Measurements from ENCODE around the gene THAP11.

THAP11 gene

DNA sequence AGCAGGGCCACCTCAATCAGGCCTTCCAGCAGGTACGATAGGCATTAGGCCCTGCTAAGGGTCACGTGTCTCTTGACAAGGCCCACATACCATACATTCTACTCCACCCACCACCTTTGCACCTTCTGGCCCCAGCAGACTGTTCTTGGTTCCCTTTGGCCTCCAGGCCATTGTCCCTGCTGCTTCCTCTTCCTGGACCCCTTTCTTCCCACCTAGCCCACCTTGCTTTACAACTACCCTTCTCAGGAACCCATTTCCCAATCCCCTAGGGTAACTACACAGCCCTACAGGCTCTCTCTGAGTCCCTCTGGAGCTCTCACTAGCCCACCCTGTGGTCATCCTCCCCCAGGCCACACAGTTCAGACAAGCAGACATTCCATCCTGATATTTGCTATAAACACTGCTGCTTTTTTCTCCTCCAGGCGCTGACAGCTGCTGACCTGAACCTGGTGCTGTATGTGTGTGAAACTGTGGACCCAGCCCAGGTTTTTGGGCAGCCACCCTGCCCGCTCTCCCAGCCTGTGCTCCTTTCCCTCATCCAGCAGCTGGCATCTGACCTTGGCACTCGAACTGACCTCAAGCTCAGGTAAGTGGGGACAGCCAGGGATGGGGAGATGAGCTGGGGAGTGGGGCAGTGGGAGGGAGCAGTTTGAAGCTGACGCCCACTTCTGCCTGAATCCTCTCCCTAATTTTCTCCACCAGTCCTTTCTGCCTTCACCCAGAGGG, 41.2 kb downstream of the THAP11 start:
- peak in 6 of 58 donors; percentile 5 to 28 (median 14) for DNase-seq

DNA sequence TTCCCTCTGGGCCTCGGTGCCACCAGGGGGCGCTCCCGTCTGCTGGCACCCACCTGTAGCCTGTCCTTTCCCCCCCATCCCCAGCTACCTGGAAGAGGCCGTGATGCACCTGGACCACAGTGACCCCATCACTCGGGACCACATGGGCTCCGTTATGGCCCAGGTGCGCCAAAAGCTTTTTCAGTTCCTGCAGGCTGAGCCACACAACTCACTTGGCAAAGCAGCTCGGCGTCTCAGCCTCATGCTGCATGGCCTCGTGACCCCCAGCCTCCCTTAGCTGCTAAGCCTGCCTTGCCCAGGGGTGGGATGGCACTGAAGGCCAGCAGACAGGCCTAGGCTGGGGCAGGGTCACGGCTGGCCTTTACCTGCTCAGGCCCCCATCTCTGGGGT, 41.7 kb downstream of the THAP11 start:
- peak in 32 of 58 donors; percentile 3 to 68 (median 18) for DNase-seq

DNA sequence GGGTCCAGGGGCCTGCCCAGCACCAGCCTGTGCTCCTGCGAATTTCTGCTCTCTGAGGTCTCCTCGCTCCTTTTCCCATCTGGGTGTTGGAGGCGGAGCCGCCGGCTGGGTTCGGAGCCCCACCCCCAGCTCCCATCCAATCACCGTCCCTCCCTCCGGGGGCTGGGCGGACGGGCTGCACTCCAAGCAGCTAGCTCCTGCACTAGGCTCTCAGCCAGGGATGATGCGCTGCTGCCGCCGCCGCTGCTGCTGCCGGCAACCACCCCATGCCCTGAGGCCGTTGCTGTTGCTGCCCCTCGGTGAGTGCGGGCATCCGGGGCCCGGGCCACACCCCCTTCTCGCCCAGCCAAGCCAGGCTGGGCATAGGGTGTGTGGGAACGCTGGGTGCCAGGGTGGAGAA, 42.6 kb downstream of the THAP11 start, which contains the start of gene NRN1L:
TSS of gene NRN1L (plus strand) at position 202 of the 400 bp plus-strand sequence. CDS start at position 221, 19 bp downstream.
- DNase-seq, result peak; percentile 39 to 95 (median 87)

DNA sequence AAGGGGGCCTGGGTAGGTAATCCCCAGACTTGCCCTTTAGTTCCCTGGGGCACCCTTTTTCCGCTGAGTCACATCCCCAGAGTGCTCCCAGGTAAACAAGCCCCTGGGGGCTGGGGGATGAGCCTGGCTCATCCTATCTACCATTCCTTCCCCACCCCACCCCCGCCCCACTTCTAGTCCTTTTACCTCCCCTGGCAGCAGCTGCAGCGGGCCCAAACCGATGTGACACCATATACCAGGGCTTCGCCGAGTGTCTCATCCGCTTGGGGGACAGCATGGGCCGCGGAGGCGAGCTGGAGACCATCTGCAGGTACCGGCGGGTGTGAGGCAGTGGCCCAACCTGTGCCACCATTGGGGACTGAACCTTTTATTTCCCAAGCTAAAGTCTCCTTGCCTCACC, 43.4 kb downstream of the THAP11 start:
- DNase-seq, result no peak

DNA sequence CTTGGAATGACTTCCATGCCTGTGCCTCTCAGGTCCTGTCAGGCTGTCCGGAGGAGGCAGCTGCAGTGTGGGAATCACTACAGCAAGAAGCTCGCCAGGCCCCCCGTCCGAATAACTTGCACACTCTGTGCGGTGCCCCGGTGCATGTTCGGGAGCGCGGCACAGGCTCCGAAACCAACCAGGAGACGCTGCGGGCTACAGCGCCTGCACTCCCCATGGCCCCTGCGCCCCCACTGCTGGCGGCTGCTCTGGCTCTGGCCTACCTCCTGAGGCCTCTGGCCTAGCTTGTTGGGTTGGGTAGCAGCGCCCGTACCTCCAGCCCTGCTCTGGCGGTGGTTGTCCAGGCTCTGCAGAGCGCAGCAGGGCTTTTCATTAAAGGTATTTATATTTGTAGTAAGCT, 43.9 kb downstream of the THAP11 start:
- DNase-seq, result no peak

GRCh38 chr16:67886387-67886786, 44.3 kb downstream of the THAP11 start:
- no peak for DNase-seq

GRCh38 chr16:67888331-67888730, 46.2 kb downstream of the THAP11 start:
- peak in 1 of 58 donors; percentile 16 for DNase-seq

- no peak for DNase-seq
Observed at GRCh38 chr16:67892375-67892774, 50.3 kb downstream of the THAP11 start.

DNA sequence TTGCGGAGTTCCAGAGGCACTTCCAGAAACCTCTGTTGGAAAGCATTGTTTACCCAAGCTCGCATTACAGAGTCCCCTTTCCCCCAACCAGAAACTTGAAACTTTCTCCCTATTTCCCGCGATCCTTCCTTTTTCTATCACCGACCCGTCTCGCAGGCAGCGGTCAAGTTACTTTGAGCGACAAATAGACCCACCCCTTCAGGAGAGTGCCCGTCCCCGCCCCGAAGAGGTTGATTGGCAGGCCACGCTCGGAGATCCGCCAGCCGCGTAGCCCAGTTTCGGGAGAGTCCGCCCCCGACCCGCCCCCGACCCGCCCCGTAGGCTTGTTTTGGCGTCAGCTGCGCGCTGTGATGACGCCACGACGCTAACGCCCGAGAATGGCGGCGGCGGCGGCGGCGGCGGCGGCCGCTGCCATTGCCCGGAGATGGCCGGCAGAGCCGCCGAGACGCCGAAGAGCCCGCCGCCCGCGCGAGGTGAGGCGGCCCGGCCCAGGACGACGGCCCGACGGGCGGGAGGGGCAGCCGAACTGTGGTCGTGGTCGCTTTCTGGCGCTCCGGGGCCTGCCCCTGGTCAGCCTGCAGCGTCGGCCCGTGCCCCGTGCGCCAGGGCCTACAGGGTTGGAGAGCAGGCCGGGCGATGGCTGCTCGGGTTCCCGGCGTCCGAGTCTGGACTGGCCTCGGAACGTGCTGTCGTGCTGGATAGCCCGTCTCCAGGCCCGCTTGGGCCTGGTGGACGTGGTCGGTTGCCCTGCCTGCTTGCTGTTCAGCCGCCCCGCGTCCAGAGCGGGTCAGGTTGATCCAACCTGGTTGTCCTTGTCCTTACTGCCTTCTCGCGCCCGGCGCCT, 51.0 kb downstream of the THAP11 start, which contains the start of gene PSKH1:
TSS of gene PSKH1 (plus strand) at position 356 of the 844 bp plus-strand sequence. CDS start 15,496 bp downstream, outside the sequence.
- peak; percentile 52 to 99 (median 95) for DNase-seq

All from anterior cingulate cortex (tissue), 58 donors.